HG03025 (cell line): ENCODE results near the gene FOS.
"Not testable (repeated sequence)": the region's sequence is repeated elsewhere in the genome, so short reads cannot be mapped to it uniquely, and the experiment has no call there.

ENCODE experiments used
- ATAC-seq: cut with Tn5 transposase; IDR thresholded peaks from one replicate; pipeline ENCODE4 v1.9.1; 2021; ENCODE audit warnings: mild to moderate bottlenecking, moderate library complexity; ENCODE audit not compliant: unreplicated experiment, low FRiP score

Gene FOS

DNA sequence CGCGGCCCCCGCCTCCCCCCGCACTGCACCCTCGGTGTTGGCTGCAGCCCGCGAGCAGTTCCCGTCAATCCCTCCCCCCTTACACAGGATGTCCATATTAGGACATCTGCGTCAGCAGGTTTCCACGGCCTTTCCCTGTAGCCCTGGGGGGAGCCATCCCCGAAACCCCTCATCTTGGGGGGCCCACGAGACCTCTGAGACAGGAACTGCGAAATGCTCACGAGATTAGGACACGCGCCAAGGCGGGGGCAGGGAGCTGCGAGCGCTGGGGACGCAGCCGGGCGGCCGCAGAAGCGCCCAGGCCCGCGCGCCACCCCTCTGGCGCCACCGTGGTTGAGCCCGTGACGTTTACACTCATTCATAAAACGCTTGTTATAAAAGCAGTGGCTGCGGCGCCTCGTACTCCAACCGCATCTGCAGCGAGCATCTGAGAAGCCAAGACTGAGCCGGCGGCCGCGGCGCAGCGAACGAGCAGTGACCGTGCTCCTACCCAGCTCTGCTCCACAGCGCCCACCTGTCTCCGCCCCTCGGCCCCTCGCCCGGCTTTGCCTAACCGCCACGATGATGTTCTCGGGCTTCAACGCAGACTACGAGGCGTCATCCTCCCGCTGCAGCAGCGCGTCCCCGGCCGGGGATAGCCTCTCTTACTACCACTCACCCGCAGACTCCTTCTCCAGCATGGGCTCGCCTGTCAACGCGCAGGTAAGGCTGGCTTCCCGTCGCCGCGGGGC lies at the start of gene FOS:
Gene FOS (plus strand): TSS at position 407 of the 731 bp plus-strand sequence. CDS start 155 bp downstream, at position 562.
- ATAC-seq = peak; percentile 73

DNA sequence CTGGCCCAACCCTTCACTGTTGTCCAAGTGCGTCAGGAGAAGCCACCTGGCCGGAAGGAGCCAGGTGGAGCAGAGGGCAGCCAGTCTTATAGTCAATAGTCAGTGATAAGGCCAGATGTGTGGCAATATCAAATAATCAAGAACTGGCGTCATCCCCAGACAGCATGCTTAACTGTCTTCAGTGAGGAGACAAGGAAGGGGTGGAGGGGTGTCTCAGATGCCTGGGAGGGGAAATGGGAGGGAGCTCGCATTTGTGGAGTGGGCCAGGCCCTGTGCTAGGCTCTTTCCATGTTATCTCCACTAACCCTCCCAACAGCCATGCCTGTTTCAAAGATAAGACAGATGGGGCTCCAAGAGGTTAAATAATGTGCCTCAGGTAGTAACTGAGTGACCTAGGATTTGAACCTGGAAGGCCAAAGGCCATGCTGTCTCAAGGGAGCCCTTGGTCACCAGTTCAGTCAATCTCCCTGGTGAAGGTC lies 48.9 kb upstream of the FOS start:
- ATAC-seq = no peak

DNA sequence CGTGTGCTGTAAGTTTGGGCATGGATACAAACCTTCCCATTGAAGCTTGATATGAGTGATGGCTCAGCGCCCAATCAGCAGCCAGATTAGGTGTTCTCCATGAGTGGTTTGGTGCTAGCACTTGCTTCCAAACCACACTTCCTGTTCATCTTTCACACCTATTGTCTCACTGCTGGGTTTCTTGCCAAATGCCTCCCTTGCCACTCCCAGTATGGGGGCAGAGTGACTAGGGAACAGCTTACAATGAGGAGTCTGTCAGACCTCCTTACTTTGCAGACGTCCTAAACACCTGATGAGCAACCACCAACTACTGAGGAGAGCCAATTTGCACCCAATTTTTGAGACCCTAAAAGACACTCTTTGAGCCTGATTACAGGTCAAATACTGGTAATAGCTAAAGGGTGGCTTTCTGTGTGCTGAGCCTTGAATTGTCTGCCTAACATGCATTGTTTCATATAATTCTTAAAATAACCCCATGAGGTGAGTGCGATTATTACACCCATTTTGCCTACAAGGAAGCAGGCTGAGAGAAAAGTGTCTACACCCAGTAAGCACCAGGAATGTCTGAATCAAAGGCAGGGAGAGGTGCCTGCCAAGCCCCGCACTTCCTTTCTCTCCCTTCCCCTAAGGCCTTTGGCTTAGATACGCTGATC lies 48.4 kb upstream of the FOS start:
- ATAC-seq = no peak

DNA sequence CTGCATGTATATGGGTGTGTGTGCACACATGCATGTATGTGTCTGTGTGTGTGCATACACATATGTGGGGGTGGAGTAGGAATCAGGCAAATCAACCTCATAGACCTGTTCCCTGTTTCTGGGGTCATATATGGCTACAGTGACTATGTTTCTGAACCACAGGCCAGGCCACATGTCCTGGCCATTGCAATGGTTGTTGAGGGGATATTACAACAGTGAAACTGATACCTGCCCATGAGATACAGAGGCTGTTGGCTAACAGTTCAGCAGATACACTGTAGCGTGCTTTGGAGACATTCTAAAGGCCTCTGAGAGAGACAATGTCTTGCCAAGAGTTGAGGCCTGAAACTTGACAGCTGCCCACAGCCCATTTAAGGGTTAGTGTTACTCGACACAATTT lies 47.3 kb upstream of the FOS start:
- ATAC-seq = no peak

DNA sequence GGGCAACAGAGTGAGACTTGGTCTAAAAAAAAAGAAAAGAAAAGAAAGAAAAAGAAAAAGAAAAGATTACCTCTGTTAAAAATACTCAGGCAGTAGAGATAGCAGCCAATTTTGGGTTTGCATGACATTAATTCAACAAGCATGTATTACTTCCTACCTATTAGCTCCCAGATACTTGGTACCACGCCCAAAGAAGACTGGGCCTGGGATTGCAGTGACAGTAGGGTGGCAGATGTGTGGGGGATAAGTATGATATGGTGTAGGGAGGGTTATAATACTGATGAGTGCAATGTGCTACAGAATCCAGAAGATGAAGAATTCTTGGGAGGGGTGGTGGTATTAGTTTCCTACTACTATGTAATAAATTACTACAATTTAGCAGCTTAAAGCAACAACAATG lies 46.4 kb upstream of the FOS start:
- no peak for ATAC-seq

DNA sequence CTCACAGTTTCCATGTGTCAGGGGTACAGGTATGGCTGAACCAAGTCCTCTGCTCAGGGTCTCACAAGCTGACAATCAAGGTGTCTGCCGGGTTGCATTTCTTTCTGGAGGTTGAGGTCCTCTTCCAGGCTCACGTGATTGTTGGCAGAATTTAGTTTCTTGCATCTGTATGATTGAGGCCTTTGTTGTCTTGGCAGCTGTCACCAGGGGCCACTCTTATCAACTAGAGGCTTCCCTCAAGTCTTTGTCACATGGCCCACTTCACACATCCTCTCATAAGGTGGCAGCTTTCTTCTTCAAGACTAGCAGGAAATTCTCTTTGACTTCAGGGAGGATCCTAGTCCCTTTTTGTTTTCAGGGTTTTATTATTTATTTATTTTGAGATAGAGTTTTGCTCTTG lies 46.0 kb upstream of the FOS start:
- no peak for ATAC-seq

DNA sequence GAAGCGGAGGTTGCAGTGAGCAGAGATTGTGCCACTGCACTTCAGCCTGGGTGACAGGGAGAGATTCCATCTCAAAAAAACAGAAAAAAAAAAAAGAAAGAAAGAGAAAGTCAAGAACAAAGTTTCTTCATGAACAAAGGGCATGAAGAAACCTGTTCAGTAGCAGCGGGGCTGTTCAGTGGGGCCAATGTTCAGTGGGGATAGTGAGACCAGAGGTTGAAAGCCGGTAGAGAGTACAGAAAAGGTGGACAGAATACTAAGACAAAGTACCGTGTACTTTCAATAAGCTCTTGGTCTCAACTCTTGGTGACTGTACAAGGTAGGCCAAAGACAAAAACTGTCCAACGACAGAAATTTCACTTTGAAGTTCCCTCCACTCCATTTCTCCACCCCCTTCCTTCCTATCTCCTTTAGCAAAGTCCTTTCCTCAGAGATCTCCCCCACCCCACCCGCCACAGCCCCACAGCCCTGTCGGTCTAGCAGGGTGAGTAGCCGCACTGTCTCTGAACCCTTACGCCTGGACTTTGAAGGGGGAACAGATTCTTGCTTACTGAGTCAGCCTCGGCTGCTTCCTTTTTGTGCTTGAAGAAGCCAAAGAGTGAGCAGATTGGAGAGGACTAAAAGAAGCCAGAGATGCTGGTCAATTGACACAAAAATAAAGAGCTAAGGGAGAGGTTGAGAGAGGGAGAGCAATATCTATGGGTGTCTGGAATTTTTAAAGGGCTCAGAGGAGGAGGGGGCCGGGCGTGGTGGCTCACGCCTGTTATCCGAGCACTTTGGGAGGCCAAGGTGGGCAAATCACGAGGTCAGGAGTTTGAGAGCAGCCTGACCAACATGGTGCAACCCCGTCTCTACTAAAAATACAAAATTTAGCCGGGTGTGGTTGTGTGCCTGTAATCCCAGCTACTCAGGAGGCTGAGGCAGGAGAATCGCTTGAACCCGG lies 44.2 kb upstream of the FOS start:
- ATAC-seq = no peak

DNA sequence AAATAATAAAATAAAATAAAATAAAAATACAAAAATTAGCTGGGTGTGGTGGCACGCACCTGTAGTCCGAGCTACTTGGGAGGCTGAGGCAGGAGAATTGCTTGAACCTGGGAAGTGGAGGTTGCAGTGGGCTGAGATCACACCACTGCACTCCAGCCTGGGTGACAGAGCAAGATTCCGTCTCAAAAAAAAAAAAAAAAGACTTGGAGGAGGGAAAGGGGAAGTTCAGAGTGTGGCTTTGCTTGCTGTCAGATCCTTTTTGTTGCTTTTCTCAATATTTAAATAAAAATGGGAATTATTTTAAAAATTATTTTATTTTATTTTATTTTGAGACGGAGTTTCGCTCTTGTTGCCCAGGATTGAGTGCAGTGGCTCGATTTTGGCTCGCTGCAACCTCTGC lies 43.4 kb upstream of the FOS start:
- not testable (repeated sequence) for ATAC-seq

DNA sequence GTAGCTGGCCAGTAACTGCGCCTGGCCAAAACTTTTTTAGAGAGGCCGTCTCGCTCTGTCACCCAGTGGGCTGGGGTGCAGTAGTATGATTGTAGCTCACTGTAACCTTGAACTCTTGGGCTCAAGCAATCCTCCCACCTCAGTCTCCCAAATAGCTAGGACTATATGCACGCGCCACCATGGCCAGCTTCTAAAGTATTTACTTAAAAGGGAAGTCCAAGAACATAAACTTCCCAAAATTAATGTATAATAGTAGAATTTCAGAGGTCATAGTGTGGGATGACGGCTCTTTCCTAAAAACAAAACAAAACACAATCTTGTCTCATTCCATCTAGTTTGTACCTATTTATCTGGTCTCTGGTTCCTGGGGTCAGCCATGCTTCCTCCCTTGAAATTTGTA lies 42.2 kb upstream of the FOS start:
- ATAC-seq = no peak

DNA sequence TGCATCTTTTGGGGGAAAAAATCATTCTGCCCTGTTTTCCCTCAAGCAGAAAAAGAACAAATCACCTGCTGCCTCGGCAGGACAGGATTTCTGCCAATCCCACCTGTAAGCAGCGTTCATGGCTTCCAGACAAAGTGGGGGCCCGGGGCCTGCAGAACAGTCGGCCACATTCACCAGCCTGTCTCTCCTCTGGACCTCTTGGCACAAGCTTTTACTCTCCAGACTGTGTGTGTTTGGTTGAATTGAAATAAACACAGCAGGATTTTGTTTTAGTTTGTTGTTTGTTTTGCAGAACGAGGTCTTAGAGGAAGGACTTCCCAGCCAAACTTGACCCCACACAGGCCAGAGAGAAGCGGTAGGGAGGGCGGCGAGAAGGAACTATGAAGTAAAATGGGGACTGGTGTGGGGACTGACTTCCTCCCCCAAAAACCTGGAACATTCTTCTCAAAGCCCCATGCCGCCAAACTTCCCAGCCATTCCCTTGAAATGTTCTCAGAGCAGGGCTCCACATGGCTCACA lies 41.7 kb upstream of the FOS start:
- ATAC-seq = no peak

DNA sequence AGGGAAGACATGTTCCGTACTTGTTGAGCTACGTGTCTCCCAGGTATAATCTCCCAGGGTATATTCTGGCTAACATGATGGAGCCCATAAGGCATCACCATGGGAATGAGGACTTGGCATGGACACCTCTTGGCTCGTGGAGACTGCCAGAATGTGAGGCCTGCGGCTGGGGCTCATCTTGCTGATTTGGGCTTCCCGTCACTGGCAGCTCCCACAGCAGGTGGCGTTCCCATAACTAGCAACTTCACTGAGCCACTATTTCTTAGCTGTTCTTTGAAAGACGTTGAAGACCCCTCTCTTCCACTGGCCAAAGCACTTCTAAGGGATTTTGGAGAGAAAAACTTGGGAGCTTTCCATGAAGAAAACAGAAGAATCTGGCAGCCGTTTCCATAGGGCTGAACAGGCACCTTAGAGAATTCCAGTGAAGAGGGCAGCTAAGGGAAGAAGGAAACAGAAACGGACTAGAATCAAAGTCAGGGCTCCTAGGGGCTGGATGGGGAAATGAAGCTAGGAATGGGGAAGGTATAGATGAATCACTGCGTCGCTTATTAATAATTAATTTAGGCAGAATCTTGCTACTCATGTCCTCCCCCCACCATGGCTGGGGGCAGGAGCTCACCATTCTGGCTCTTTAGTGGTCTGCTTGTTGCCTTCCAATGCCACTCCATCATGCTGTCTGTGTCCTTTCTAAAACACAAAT lies 39.7 kb upstream of the FOS start:
- no peak for ATAC-seq

DNA sequence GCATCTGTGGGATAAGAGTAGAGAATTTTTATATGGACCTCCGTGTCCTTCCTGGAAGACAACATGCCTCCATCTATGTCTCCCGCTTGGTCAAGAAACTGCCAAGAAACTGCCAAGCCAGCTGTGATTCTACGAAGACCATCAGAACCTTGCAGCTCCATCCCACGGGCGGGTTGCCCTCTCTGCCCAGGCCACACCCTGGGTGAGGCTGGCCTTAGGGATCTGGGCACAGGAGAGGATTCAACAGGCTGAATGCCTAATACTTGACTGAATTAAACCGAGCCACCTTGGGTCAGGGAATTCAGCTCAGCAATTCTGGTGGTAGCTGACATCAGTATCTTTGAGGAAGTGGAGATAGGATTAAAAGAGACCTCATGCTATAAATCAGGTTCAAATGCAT lies 37.8 kb upstream of the FOS start:
- ATAC-seq = no peak

DNA sequence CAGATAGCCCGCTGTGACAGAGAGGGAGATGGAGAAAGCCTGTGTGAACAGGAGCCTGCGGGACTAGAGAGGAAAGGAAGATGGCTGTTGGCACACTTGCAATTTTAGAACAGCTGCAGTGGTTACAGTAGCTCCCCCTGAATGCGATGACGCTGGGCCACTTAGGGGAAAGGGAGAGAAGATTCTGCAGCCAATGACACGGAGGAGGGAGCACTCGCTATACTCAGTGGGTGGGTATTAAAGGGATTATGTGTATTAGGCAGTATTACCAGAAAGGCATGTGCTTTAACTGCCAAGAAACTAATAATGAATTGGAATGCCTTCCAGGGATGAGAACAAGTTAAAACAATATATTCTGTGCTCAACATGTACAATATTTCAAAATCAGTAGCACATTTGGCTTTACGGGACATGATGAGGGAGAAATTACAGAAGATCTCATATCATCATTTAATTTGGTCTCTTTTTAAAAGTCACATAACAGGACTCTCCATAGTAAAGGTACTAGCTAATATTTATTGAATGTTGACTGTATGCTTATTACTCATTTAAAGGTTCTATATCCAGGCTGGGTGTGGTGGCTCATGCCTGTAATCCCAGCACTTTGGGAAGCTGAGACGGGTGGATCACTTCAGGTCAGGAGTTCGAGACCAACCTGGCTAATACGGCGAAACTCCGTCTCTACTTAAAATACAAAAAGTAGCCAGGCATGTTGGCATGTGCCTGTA lies 35.9 kb upstream of the FOS start:
- ATAC-seq = no peak

DNA sequence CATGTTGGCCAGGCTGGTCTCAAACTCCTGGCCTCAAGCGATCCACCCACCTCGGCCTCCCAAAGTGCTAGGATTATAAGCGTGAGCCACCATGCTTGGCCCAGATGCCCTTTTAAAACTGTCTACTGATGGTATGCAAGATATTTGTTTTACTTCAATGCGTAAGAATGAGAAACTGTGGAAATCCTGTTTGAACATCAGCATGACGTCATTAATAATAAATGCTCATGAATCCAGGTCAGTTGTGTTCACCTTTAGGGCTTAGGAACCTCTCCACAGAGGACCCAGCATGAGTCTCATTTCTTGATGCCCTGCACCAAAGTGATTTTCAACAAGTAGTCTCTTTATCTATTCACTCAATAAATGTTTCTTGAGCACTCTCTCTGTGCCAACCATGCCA lies 34.5 kb upstream of the FOS start:
- ATAC-seq = no peak

DNA sequence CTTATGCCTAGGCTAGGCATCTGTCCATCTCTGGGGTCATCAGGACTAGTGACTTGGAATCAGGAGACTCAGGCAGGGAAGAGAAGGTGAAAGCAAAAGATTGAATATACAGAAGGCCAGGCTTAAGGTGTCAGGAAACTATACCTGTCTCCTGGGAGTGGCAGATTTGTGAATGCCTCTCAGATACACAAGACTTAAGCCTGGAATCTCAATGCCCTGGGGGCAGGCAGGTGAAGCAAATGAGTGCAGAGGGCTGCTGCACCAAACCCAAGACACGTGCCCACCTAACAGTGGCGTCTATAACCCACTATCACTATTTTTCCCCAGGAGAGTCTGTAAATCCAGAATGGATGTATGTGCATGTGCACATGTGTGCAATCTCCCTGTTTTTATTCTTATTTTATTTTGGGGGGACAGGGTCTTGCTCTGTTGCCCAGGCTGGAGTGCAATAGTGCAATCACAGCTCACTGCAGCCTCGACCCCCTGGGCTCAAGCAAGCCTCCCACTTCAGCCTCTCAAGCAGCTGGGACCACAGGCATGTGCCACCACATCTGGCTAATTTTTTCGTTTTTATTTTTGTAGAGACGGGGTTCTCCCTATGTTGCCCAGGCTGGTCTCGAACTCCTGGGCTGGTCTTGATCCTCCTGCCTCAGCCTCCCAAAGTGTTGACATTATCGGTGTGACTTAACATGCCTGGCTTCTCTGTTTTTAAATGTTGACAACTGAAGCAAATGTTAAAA lies 31.9 kb upstream of the FOS start:
- no peak for ATAC-seq

DNA sequence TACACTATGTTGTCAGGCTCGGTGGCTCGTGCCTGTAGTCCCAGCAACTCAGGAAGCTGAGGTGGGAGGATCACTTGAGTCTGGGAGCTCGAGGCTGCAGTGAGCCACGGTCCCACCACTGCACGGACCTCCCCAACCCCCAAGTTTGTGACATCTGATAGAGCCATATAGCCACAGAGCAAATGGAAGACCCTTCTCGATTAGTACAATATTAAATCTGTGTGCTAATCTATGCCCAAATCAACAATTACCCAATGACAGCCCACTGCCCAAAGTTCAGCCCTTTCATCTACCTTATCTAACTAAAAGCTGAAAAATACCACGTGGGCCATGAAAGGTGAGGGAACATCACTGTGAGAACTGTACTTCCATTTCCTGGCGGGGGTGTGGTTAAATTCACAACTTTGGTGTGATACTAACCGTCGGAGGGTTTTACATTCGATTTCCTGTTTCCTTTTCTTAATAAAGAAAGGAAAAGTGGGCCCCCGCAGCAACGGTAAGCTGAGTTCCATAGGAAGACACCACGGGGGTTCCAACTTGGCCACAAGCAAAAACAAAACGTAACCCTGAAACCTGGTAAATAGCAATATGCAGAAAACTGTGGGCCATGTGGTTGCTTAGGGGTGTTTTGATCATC lies 31.2 kb upstream of the FOS start:
- ATAC-seq = no peak

DNA sequence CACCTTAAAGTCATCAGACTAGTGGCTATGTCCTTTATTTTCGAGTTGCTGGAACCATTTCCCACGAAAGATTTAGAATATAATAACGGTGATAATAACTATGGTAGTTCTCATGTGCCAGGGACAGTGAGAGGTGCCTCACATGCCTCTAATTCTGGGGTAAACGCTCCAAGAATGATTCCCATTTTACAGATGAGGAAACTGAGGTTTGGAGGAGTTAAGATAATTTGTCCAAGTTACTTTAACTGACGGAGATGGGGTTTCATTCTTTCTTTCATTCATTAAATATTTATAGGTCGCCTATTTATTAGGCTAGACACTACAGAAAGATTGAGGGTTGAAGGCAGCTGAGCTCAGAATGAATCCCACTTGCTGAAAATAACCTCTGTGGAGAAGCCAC lies 30.7 kb upstream of the FOS start:
- ATAC-seq = no peak

DNA sequence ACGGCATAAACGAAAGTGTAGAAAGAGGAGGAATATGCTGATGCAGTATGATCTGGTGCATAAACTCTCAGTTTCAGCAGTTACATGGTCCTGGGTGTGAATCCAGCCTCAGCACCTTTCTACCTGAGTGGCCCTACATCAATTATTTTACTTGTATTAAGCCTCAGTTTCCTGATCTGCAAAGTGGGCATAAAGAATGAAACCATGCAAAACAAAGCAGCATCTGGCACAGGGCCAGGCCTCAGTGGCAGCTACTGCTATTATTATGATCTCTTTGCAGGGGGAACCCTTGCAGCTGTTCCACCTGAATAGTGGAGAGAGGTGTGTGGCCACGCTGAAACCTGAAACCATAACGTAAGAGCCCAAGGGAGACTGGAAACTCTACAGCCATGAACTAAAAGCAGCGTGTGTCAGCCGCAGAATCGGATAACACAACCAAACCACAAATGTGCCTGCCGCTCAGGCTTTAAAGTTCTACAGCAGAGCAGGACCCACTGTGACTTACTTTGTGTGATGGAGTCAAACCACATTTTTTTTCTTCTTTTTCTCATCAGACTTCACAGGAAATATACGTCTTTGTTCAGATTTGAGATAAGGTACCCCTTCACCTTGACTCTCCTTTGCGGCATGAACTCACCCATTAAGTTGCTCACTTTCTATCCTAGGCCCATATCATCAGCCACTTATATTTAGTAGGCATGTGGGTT lies 29.2 kb upstream of the FOS start:
- peak; percentile 75 for ATAC-seq
